Ishikawa (cell line): ENCODE measurements around the gene SCFD2.

Experiments
- CEBPB ChIP-seq: IDR thresholded peaks from 2 replicates; pipeline ENCODE4 v1.6.1; 2012
- CREB1 ChIP-seq: IDR thresholded peaks from 2 replicates; pipeline ENCODE4 v1.6.1; 2012; ENCODE audit warnings: low read depth
- EGR1 ChIP-seq: IDR thresholded peaks from 2 replicates; pipeline ENCODE4 v1.6.1; 2012
- EP300 ChIP-seq: IDR thresholded peaks from 2 replicates; pipeline ENCODE4 v1.6.1; 2012; ENCODE audit warnings: borderline replicate concordance
- FOXM1 ChIP-seq: IDR thresholded peaks from 2 replicates; pipeline ENCODE4 v1.6.1; 2012; ENCODE audit warnings: low read depth, borderline replicate concordance
- MAX ChIP-seq: IDR thresholded peaks from 2 replicates; pipeline ENCODE4 v1.6.1; 2012
- NFIC ChIP-seq: IDR thresholded peaks from 2 replicates; pipeline ENCODE4 v1.6.1; 2012
- RAD21 ChIP-seq: IDR thresholded peaks from 2 replicates; pipeline ENCODE4 v1.6.1; 2012; ENCODE audit warnings: low read depth
- REST ChIP-seq: IDR thresholded peaks from 2 replicates; pipeline ENCODE4 v1.6.1; 2012; ENCODE audit warnings: low read depth, mild to moderate bottlenecking
- TAF1 ChIP-seq: IDR thresholded peaks from 2 replicates; pipeline ENCODE4 v1.6.1; 2012; ENCODE audit warnings: low read depth, mild to moderate bottlenecking
- TCF12 ChIP-seq: IDR thresholded peaks from 2 replicates; pipeline ENCODE4 v1.6.1; 2012; ENCODE audit warnings: low read depth
- TEAD4 ChIP-seq: IDR thresholded peaks from 2 replicates; pipeline ENCODE4 v1.6.1; 2012
- USF1 ChIP-seq: IDR thresholded peaks from 2 replicates; pipeline ENCODE4 v1.6.1; 2012
- YY1 ChIP-seq: IDR thresholded peaks from 2 replicates; pipeline ENCODE4 v1.6.1; 2012; ENCODE audit warnings: low read depth
- ZBTB7A ChIP-seq: IDR thresholded peaks from 2 replicates; pipeline ENCODE4 v1.6.1; 2012; ENCODE audit warnings: low read depth

SCFD2 gene

GRCh38 chr4:53132132-53132891, 233.5 kb downstream of the SCFD2 start:
- TF ChIP-seq FOXM1 (no peak), TEAD4 (no peak), RAD21 (no peak), CREB1 (no peak), EP300 (no peak), TCF12 (no peak), NFIC (no peak), MAX (no peak), USF1 (no peak), YY1 (no peak), ZBTB7A (no peak), EGR1 (no peak), REST (no peak), TAF1 (no peak), CEBPB (no peak)

DNA sequence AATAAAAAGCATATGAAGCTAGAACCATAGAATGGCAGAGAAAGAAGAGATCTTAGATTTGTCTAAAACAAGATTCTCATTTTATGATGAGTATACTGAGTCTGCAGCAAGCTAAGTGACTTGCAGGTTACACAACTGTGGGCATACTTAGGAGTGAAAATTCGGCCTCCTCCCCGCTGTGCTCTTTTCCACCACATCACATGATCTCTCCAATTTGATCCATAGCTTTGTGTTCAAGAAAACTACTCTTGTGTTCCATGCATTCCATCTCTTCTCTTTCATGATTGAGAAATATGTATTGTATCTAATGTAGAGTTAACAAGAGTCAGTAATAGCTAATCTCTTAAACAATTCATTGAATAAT, 234.3 kb downstream of the SCFD2 start:
- TF ChIP-seq TEAD4 (no peak), EGR1 (no peak), REST (no peak), CEBPB (no peak), MAX (no peak), USF1 (no peak), ZBTB7A (no peak), YY1 (no peak), EP300 (no peak), RAD21 (no peak), FOXM1 (no peak), NFIC (no peak), TAF1 (no peak), TCF12 (no peak), CREB1 (no peak)

DNA sequence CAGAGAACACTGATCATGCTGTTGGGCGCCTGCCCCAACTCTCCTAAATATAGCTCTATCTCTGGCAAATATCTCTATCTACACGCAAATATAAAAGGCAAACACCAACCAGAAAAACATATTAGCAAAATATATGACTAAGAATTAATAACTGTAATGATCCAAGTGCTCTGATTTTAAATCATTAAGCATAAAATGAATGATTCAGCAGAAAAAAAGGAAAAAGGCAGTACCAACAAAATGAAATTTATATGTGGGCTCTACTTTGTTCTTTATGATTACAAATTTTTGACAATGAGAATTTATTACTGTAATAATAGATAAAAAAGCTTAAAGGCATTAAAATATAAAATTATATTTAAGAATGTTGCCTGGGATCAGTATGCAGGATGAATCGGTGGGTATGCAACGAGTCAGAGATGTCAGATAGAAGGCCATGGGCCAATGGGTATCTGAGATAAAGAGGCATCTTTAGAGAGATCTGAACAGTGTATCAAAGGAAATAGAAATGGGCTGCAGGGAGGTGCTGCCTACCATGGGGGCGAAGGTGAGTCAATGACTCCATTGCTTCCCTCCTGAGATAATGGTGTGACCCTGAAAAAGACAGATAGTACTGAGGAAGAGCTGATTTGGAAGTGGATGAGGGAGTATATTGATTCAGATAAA, 234.8 kb downstream of the SCFD2 start:
- no peak for TF ChIP-seq CREB1

GRCh38 chr4:53128706-53129357, 237.0 kb downstream of the SCFD2 start:
- no peak for TF ChIP-seq RAD21
- TF ChIP-seq NFIC = no peak
- no peak for TF ChIP-seq ZBTB7A
- no peak for TF ChIP-seq CREB1
- no peak for TF ChIP-seq TCF12
- TF ChIP-seq EP300 = no peak

GRCh38 chr4:53128231-53128630, 237.6 kb downstream of the SCFD2 start:
- no peak for TF ChIP-seq CEBPB
- no peak for TF ChIP-seq TAF1
- TF ChIP-seq USF1 = no peak
- no peak for TF ChIP-seq NFIC
- TF ChIP-seq MAX = no peak
